Neural progenitor cell (in vitro differentiated cells): ENCODE measurements around the gene ARL11. TPM values are rescaled to one million over a fixed set of nuclear protein-coding genes. Genes with fewer than 3 reads are reported as not detected.

Experiments used
- DNase-seq: peaks from one replicate; pipeline ENCODE4 v3.0.0-alpha.2; 2016; ENCODE audit warnings: low spot score
- H2AFZ ChIP-seq: fragments of 200-600 bp; sonication (generic); replicated peaks from 2 replicates; pipeline ENCODE4 v1.6.1; 2016; ENCODE audit warnings: antibody characterized with exemption
- H3F3A ChIP-seq: fragments of 200-600 bp; sonication (generic); 2 replicates; pipeline ENCODE4 v1.6.1; 2016; ENCODE audit warnings: antibody characterized with exemption, low read depth
- H3K27ac ChIP-seq: fragments of 200-600 bp; sonication (generic); 2 replicates; pipeline ENCODE4 v1.5.1; 2016; ENCODE audit warnings: mild to moderate bottlenecking
- H3K27me3 ChIP-seq: fragments of 200-600 bp; sonication (generic); 2 replicates; pipeline ENCODE4 v1.6.1; 2016; ENCODE audit warnings: mild to moderate bottlenecking, moderate library complexity
- H3K36me3 ChIP-seq: fragments of 200-600 bp; sonication (generic); 2 replicates; pipeline ENCODE4 v1.5.1; 2016
- H3K4me1 ChIP-seq: fragments of 200-600 bp; sonication (generic); 2 replicates; pipeline ENCODE4 v1.6.1; 2016; ENCODE audit warnings: mixed run types
- H3K4me2 ChIP-seq: fragments of 200-600 bp; sonication (generic); 2 replicates; pipeline ENCODE4 v1.6.1; 2016
- H3K4me3 ChIP-seq: fragments of 200-600 bp; sonication (generic); 2 replicates; pipeline ENCODE4 v1.5.1; 2016
- H3K79me2 ChIP-seq: fragments of 200-600 bp; sonication (generic); 2 replicates; pipeline ENCODE4 v1.6.1; 2016; ENCODE audit warnings: low read depth
- H3K9ac ChIP-seq: fragments of 200-600 bp; sonication (generic); 2 replicates; pipeline ENCODE4 v1.6.1; 2016
- H3K9me3 ChIP-seq: fragments of 200-600 bp; sonication (generic); 2 replicates; pipeline ENCODE4 v1.5.1; 2016; ENCODE audit warnings: low read depth
- H4K20me1 ChIP-seq: fragments of 200-600 bp; sonication (generic); 2 replicates; pipeline ENCODE4 v1.6.1; 2016; ENCODE audit warnings: low read depth
- H3K27ac Mint-ChIP-seq: 3 replicates; pipeline ENCODE4 v1.8.0; 2021; ENCODE audit warnings: mixed read lengths
- H3K27me3 Mint-ChIP-seq: 2 replicates; pipeline ENCODE4 v1.8.0; 2022; ENCODE audit warnings: low read depth, mild to moderate bottlenecking, inconsistent platforms, moderate library complexity, mixed read lengths; ENCODE audit not compliant: insufficient read depth
- H3K36me3 Mint-ChIP-seq: 3 replicates; pipeline ENCODE4 v1.8.0; 2021; ENCODE audit warnings: mixed read lengths
- H3K4me1 Mint-ChIP-seq: 3 replicates; pipeline ENCODE4 v1.8.0; 2021; ENCODE audit warnings: mixed read lengths
- H3K4me3 Mint-ChIP-seq: 3 replicates; pipeline ENCODE4 v1.8.0; 2021; ENCODE audit warnings: mild to moderate bottlenecking, moderate library complexity, mixed read lengths
- H3K9me3 Mint-ChIP-seq: 3 replicates; pipeline ENCODE4 v1.8.0; 2020; ENCODE audit warnings: mixed read lengths
- EZH2 ChIP-seq: fragments of 200-600 bp; sonication (generic); IDR thresholded peaks from 2 replicates; pipeline ENCODE4 v1.6.1; 2017; ENCODE audit warnings: antibody characterized with exemption, mild to moderate bottlenecking, moderate library complexity
- EZH2phosphoT487 ChIP-seq: fragments of 200-600 bp; sonication (generic); IDR thresholded peaks from 2 replicates; pipeline ENCODE4 v1.6.1; 2017; ENCODE audit warnings: antibody characterized with exemption
- total RNA-seq: library from RNA; depleted of rRNA; stranded (reverse); fragments of >200 nt; gene quantifications from 2 replicates; pipeline ENCODE4 v1.2.3, GENCODE V29; 2015; ENCODE audit warnings: low replicate concordance
- TF ChIP-seq, protein P1 (sequence below): fragments of 200-600 bp; sonication (generic); IDR thresholded peaks from 2 replicates; pipeline ENCODE4 v1.5.1; 2017; ENCODE audit warnings: antibody characterized with exemption, mild to moderate bottlenecking

The ARL11 gene
- total RNA-seq, 1 donor from 2014 or later, result 0.06 TPM

DNA sequence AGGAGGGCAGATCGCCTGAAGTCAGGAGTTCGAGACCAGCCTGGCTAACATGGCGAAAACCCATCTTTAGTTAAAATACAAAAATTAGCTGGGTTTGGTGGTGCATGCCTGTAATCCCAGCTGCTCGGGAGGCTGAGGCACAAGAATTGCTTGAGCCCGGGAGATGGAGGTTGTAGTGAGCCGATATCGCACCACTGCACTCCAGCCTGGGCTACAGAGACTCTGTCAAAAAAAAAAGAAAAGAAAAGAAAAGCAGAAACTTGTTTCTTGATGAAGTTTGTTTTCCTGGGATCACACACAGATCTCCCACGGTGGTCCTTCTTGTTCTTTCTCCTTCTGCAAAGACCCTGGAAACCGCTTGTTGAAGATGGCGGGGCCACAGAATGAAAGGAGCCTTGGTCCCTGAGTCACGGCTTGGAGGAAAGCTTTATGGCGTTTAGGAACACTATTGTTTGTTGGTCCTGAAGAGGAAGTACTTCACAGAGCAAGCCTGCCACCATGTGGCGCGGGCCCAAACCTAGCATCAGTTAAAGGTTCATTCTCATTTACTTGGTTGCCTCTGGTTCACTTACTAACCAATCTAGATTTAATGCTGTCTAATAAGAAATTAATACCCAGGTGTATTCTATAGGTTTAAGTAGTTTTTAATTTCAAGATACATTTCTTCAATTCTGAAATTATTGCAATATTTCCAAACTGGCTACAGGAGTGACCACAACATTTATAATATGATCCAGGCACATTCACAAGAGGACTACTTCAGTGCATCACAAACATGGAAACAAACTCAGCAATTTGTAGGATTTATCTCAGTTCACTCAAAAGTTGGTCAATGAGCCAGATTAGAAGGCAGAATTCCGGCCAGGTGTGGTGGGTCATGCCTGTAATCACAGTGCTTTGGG lies 21.3 kb upstream of the ARL11 start:
- peak overlapping the region; percentile 59 for H3K27ac Mint-ChIP-seq

DNA sequence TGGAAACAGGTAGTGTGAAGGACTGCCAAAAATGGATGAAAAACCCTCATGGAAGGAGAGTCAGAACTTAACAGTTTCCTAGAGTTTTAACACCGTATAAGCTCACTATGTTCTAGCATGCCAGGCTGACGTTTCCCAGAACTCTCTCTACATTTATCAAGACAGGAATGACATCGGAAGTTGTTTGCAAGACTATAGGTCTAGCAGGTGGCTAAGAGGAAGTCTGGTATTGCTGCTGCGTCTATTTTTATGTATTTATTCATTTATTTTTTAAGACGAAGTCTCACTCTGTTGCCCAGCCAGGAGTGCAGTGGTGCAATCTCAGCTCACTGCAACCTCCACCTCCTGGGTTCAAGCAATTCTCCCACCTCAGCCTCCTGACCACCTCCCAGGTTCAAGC lies 20.5 kb upstream of the ARL11 start:
- H3K4me2 ChIP-seq, result no peak overlapping the region
- H2AFZ ChIP-seq, result peak overlapping the region; percentile 90
- TF ChIP-seq EZH2 (no peak), EZH2phosphoT487 (no peak)
- TF ChIP-seq, protein P1, sequence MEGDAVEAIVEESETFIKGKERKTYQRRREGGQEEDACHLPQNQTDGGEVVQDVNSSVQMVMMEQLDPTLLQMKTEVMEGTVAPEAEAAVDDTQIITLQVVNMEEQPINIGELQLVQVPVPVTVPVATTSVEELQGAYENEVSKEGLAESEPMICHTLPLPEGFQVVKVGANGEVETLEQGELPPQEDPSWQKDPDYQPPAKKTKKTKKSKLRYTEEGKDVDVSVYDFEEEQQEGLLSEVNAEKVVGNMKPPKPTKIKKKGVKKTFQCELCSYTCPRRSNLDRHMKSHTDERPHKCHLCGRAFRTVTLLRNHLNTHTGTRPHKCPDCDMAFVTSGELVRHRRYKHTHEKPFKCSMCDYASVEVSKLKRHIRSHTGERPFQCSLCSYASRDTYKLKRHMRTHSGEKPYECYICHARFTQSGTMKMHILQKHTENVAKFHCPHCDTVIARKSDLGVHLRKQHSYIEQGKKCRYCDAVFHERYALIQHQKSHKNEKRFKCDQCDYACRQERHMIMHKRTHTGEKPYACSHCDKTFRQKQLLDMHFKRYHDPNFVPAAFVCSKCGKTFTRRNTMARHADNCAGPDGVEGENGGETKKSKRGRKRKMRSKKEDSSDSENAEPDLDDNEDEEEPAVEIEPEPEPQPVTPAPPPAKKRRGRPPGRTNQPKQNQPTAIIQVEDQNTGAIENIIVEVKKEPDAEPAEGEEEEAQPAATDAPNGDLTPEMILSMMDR, result no peak
- no peak overlapping the region for H3K27ac Mint-ChIP-seq
- H3K4me3 ChIP-seq, result no peak overlapping the region
- no peaks in the 10 kb centered on the region for H3K9me3 Mint-ChIP-seq
- no peak overlapping the region for H3K9ac ChIP-seq
- no peak for DNase-seq
- no peaks in the 10 kb centered on the region for H3K36me3 ChIP-seq
- H3K79me2 ChIP-seq, result no peaks in the 10 kb centered on the region
- no peaks in the 10 kb centered on the region for H3K9me3 ChIP-seq
- H3K4me1 Mint-ChIP-seq, result peaks cover 9% of the 10 kb centered on the region
- H3F3A ChIP-seq, result peaks cover 10% of the 10 kb centered on the region
- H3K27me3 ChIP-seq, result no peaks in the 10 kb centered on the region
- H3K36me3 Mint-ChIP-seq, result no peaks in the 10 kb centered on the region
- H3K27me3 Mint-ChIP-seq, result peaks cover 2% of the 10 kb centered on the region
- H3K27ac ChIP-seq, result no peak overlapping the region
- H4K20me1 ChIP-seq, result no peaks in the 10 kb centered on the region
- peaks cover 10% of the 10 kb centered on the region for H3K4me1 ChIP-seq
- no peak overlapping the region for H3K4me3 Mint-ChIP-seq

More for the DNA sequence above, 21.3 kb upstream of the ARL11 start:
- Histone ChIP-seq H3K4me1 (peaks cover 10% of the 10 kb centered on the region), H3K27me3 (no peaks in the 10 kb centered on the region), H3K36me3 (no peaks in the 10 kb centered on the region), H3K9ac (no peak overlapping the region), H4K20me1 (no peaks in the 10 kb centered on the region), H3K4me2 (peak overlapping the region; percentile 10), H3K9me3 (no peaks in the 10 kb centered on the region), H3K27ac (no peak overlapping the region), H3F3A (peaks cover 10% of the 10 kb centered on the region), H3K79me2 (no peaks in the 10 kb centered on the region), H3K4me3 (no peak overlapping the region), H2AFZ (peak overlapping the region; percentile 90)
- H3K9me3 Mint-ChIP-seq, result no peaks in the 10 kb centered on the region
- peaks cover 2% of the 10 kb centered on the region for H3K27me3 Mint-ChIP-seq
- TF ChIP-seq EZH2, result no peak
- TF ChIP-seq, protein P1, result peak; percentile 89
- no peak for TF ChIP-seq EZH2phosphoT487
- H3K36me3 Mint-ChIP-seq, result no peaks in the 10 kb centered on the region
- DNase-seq, result peak; percentile 90
- peaks cover 9% of the 10 kb centered on the region for H3K4me1 Mint-ChIP-seq
- H3K4me3 Mint-ChIP-seq, result peak overlapping the region; percentile 23

DNA sequence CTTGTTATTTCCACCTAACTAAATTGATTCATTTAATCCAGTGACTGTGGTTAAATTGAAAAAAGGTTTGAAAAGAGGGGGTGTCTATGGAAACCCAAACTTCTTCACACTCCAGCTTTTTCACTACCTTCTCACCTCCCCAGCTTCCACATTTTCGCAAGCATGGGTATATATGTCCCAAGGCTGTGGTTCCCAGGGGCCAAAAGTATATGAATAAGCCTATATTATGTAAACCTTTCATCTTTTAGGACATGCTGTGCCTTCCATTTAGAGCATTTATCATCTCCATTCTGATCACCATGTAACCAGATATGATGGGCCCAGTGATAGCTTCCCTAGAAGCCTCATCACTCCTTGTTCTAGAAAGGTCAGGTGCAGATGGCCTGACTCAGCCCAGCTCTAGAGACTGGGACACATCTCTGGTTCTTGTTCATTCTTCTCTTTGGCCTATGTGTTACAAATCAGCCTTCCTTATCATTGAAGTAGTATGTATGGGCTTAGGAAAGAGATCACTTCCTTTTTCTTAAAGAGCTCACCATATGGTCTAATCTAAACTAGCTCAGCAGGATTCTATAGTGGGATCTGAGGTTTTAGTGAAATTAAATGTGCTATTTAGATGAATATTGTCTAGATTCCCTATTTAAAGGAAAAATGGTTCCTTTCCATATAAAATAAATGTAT lies 19.5 kb upstream of the ARL11 start:
- H3K4me2 ChIP-seq, result no peak overlapping the region
- H2AFZ ChIP-seq, result no peak overlapping the region
- no peak overlapping the region for H3K9ac ChIP-seq
- Mint-ChIP-seq H3K27ac (no peak overlapping the region), H3K4me1 (peaks cover 9% of the 10 kb centered on the region), H3K9me3 (no peaks in the 10 kb centered on the region), H3K27me3 (peaks cover 2% of the 10 kb centered on the region), H3K36me3 (no peaks in the 10 kb centered on the region), H3K4me3 (no peak overlapping the region)
- H3F3A ChIP-seq, result peaks cover 10% of the 10 kb centered on the region
- peaks cover 10% of the 10 kb centered on the region for H3K4me1 ChIP-seq
- H3K9me3 ChIP-seq, result no peaks in the 10 kb centered on the region
- H4K20me1 ChIP-seq, result no peaks in the 10 kb centered on the region
- no peak for DNase-seq
- no peaks in the 10 kb centered on the region for H3K27me3 ChIP-seq
- no peak overlapping the region for H3K4me3 ChIP-seq
- H3K79me2 ChIP-seq, result no peaks in the 10 kb centered on the region
- no peak overlapping the region for H3K27ac ChIP-seq
- no peaks in the 10 kb centered on the region for H3K36me3 ChIP-seq
- TF ChIP-seq EZH2 (no peak), EZH2phosphoT487 (no peak)
- TF ChIP-seq, protein P1, result no peak
